ENCODE data around the gene MVB12B.

Gene MVB12B

DNA sequence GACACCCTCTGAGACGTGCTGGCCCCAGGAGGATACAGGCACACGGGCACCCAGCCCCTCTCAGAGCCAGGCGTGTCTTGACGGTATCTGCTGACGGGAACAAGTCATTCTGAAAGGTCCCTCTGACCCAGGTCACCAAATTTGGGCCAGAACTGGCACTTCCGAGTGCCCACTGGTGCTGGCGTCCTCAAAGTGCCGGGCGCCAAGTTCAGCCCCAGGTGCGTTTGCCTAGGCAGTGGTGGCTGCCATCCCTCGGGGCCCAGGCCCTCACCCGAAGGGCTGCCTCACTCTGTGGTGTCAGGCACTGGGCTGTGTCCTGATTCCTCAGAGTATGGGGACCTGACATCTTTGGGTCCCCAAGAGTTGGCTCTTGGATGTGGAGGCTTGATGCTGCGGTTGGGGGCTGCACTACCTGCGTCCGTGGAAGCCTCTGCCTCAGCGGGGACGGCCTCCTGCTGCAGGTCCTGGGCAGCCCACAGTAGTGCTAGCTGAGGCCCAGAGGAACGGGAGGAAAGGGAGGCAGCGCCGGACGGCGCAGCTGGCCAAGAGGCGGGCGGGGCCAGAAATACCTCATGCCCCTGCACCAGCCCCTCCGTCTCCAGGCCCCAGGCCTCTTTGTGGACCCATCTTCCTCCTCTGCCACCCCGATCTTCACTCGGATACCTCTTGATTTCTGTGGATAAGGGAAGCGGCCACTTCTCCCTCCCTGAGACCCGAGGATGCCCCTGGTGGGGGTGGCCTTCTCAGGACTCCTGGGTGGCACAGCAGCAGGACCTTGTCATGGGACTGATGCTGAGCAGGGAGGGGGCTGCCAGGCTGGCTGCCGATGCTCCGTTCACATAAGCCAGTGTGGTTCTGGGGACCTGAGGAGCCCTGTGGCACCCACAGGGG is 177.7 kb downstream of the MVB12B start:
- DNase-seq (ENCODE audit: low read depth, low spot score), result no peak

DNA sequence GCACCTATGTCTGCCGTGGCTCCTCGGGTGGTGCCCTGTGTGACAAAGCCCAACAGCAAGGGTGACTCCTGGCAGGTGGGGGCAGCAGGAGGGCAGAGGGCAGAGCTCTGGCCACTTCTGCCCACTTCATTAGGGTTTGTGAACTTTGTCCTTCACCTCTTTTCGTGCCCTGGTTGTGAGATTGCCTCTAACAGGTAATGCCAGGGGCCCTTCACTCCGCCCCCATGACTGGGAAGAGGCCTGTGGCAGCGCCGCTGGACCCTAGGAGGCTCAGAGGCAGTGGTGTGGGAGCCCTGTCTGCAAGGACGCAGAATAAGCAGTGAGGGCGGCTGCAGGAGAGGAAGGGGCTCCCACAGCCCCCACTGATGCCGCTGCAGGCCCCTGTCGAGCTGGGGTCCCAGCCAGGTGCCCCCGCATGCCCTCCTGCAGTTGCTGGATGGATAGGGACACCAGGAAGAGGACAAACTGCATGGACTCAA is 178.4 kb downstream of the MVB12B start:
- DNase-seq (ENCODE audit: low read depth, low spot score), result no peak

DNA sequence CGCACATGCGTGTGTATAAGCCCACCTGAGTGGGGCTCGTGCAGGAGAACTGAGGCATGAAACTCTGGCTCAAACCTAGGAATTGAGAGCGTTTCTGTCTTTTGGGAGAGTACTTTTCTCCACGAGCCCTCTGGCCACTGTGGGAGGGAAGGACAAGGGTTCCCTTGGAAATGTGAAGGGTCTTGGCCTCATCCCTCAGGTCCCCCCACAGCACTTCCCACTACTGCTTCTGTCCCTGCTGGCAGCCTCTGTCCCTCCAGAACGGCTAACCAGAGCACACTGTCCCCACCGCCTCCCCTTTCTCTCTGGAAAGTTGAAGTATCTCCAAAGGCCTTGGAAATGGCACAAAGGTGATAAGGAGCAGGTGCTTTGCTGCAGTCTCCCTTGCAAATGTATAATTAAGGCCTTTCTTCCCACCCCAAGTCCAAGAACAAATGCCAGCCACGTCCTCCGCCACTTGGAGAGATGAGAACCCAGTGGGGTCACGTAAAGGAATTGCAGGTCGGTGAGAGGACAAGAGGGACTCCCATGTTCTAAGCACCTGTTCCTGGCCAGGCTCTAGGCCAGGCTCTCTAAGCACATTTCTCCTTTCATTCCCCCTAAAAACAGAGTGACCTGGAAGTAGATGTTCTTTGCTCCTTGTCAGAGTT is 179.2 kb downstream of the MVB12B start:
- no peak for DNase-seq (ENCODE audit: low read depth, low spot score)

DNA sequence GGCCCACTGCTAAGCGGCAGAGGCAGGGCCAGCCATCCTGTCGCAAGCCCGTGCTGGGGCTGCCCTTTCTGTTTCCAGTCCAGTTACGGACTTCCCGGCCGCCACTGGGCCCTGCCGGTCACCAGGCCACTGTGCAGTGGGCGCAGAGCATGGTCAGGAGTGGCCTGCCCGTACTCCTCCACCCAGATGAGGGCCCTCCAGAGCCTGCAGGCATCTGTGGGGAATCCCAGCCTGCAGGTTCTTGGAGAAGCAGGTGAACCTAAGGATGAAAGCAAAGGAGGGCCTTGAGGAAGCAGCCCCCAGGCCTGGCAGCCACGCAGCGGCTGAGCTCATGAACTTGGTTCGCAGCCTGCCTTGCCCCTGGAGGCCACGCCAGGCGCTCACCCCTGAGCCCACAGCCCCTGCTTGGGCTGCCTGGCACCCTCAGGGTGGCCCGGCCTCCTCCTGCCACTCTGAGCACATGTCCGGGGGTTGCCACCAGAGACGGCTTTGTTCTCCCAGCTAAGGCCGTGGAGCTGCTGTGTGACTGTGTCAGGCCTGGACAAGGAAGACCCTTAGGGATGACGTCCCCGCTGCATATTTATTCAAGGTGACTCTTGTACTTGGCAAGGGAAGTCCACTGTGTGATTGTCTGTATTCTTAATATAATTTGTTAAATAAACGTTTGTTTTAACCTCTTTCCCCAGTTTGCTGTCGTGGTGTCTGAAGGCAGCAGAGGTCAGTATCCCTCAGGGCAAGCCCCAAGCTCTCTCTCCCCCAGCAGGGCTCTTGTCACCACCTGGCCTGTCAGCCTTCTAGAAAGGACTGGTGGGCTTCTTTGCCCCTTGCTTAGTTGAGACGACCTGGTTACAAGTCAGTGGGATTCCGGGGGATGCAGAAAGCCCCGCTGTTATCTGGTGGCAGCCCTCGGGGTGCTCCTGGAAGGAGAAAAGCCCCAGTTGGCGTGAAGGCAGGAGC is 180.0 kb downstream of the MVB12B start:
- no peak for DNase-seq (ENCODE audit: low read depth, low spot score)

DNA sequence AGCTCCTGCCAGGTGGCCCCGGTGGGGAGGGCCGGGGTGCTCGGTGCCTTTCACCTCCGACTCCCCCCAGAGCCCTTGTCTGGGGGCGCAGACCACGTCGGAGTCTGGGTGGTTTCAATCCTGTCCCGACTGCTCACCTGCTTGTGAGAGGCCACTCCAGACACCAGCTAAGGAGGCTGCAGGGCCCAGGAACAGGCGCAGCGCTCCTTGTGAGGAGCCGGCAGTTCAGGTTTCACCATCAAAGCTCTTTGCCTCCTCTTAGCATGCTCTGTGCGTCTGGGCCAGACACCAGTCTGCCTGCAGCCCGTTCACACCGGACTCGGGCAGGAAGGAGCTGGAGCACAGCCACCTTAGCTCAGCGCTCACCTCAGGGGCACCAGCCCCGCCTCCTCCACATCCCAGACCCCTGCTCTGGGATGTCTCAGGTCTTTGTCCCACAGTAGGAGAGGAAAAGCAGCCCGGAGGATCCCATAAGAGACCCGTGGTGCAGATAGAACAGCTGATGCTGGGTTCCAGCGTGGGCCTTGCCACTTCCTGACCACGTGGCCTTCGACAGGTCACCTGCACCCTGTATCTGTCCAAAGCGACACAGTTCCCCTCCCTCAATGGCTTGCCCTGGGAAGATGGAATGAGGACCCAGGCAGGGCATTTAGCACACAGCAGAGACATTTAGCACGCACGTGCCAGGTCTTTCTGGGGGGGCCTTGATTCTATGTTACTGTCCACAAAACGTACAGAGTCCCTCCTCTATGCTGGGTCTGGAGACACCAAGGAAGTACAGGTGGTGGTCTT is 180.9 kb downstream of the MVB12B start:
- DNase-seq (ENCODE audit: low read depth, low spot score), result no peak

DNA sequence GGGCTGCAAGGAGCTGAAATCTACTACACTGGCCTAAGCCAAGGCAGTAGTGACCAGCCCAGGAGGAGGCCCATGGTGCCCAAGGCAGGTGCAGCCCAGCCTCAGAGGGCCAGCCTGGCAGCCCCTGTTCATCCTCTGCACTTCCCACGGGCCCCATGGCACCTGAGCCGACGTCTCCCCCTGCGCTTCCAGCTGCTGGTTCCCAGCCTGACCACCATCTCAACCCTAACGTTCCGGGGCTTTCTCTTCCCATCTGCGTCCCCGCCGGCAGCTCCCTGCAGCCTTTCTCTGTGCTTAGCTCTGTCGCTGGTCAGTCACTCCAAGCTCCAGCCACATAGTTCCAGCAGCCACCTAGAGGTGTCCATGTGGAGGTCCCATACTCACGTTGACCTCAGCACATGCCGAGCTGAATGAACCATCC is 181.6 kb downstream of the MVB12B start:
- no peak for DNase-seq (ENCODE audit: low read depth, low spot score)

DNA sequence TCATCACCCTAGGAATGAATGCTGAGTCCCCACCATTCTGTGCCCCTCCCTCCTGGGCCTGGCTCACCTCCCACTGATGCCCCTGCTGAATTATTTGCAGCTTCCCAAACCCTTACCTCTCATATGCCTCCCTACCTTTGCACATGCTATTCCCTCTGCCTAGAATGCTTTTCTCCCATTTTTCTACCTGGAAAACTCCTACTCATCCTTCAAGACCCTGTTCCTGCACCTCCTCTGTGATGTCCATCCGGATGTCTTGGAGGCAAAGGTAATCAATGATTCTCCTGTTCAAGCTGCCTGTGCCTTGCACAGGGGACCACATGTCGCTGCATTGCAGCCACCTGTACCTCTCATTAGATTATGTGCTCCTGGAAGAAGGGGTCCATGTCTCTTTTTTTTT is 182.3 kb downstream of the MVB12B start:
- DNase-seq (ENCODE audit: low read depth, low spot score), result no peak

DNA sequence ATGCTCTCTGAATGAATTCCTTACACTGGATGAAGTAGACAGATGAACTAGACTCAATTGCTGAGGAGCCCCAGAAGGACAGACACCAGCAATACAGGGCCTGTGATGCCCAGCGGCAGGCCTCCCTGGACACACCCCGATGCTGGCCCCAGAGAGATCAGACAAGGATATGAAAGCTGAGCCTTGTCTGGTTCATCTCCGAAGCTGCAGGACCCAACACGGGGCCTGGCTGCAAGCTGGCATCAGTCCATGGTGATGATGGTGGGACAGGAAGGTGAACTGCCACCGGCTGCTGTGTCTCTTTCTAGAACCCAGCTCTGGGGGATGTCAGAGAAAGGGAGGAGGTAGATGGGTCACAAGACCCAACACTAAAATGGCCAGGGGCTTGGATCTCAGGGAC is 183.1 kb downstream of the MVB12B start:
- DNase-seq (ENCODE audit: low read depth, low spot score), result no peak

DNA sequence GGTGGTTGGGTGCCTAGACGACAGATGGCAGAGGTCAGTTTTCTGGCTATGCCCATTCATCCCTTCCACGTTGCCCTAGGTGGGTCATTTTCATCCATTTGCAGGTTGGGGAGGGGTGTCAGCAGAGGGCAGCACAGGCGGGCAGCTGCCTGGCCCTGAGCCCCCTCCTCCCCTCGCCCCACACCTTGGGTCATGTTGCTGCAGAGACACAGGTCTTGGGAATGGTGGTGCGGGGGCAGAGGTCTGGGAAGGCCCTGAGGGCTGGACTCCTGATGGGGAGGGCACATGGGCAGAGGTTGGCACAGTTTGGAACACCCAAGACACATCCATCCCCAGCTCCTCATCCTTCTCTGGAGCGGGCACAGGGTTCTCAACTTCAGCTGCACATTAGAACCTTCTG is 183.9 kb downstream of the MVB12B start:
- DNase-seq (ENCODE audit: low read depth, low spot score), result no peak

DNA sequence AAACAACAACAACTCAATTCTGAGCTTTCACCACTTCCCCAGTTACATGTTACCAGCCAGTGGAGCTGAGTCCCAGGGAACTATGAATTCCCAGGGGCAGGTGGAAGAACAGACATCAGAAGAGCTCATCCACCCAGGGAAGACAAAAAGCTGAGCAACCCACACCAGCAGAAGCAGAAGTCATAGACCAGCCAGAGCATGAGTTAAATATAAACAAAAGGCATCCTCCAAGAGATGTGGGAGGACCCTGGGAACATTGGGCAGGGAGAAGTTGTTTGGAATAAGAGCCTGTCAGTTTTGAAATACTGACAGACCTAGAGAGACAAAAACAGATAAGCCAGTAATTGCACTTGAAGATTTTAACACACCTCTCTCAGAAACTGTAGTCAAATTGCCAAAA is 184.8 kb downstream of the MVB12B start:
- DNase-seq (ENCODE audit: low read depth, low spot score), result no peak

DNA sequence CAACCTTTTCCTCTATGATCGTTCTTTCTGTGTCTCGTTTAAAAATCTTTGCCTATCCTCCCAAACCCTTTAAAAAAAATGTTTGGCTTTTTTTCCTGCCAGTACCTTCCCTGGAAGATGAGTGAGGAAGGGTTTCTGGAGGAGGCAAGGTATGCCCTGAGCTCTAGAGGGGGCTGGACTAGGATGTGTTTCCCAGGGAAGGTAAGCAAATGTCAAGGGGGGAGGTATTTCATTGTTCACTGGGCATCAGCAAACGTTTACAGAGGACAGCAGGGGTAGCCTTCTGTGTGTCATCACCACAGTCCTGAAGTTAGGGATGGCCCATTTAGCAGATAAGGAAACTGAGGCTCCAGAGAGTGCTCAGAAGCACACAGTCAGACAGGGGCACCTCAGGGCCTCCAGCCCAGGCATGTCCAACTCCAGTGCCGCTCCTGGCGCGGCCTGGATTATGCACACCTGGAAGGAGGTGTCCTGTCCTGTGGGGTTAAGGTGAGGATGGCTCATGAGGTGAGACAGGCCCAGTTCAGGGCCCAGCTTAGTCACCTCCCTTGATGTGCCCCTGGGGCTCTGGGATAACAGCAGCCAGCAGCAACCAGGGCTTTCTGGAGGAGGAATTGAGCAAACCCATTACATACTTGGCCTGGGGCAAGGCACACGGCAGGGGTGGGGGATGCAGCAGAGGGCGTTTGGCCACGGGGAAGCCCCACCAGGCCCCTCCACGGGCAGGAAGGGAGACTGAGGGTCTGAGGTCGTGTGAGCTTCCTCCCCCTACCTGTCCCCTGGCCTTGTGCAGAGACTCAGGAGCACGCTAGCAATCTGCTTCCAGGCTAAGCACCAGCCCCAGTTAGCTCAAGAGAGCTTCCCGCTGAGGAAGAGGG is 186.8 kb downstream of the MVB12B start:
- no peak for DNase-seq (ENCODE audit: low read depth, low spot score)

DNA sequence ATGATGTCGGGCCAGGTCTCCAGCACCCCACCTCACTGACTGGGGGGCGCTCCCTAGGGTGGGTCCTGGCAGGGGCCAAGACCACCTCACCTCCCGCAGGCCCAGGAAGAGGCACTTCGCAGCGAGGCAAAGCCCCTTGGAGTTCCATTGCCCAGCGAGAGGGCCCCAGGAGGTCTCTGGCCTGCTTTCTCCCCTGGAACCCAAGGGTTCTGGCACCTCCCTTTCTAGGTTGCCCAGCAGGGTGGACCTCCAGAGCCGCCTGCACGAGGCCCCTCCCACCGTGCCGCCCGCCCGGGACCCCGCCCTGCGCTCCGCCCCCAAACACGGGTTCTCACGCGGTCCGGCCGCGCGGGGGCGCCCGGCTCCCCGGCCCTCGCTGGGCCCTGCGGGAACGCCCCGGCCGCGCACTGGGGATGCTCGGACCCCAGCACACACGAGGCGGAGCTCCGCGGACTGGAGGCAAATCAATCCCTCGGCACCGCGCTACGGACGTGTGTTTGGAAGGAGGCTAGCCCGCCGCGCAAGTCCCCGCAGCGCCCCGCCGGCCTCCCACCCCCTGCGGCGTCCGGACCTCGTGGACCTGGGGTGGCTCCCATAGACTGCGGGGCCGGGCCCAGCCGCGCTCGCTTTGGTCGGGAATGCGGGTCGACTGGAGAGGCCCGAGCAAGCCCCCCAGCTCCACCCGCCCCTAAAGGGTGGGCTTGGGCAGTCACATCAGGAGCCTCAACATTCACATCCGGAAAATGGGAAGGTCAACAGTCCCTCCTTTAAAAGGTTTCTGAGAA is 187.6 kb downstream of the MVB12B start:
- no peak for DNase-seq (ENCODE audit: low read depth, low spot score)

DNA sequence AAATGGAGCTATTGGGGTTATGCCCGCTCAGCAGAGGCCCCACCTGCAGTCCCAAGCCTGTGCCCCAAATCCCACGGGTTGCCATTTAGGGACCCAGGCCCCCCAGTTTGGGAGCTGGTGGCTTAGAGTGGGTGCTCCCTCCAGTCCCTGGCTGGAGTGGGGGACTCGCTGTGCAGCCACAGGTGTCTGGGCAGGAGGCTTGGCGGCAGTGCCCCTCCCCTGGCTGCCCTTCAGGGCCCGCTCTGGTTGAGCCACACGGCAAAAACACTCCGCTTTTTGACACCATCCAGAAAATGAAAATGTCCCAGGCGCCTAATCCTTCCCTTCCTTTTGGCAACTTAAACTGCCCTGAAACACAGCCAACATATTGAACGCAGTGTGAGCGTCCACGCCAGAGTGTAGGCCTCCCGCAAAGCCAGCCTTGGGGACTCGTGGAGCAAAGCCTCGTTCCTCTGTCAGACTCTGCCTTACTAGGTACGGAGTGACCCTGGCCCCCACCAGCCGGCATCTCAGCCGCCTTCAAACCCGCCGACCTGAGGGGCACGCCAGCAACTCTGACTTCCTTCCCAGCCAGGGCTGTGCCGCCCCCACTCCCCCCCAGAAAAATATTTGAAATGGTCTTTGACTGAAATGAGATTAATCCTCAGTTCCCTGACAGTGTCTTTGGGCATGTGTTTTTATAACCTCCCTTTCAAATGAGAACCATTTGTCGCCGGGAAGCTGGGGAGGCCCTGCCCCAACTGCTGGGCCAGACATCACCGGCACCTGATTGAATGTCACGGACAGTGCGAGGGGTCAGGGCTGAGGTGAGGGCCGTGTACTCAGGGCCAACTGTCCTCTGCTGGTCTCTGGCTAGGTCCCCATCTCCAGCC is 188.6 kb downstream of the MVB12B start:
- no peak for DNase-seq (ENCODE audit: low read depth, low spot score)

DNA sequence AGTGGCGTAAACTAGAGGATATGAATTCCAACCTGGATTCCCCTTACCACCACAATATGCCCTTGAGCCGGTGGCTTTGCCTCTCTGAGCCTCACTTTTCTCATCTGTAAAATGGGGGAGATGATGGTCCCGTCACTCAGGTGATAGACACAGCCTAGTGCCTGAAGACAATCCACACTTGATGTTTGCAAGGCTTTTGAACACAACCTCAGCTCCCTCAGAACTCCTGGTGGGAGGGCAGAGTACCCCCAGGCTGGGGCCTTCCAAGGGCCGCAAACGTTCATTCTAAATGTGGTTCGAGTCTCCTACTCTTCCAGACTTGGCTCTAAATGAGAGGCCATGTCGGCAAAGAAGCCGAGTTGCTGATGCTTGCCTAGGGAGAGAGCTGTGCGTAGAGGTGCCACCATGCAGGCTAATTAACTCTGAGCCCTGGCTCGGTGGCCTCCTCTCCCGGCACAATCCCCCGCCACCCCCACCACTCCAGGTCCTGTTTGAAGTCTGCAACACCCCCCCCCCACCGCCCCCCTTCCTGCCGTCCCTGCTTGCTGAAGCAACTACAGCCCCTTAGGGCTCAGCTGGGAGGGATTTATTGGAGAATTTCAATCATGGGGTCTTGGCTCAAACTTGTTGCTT is 189.4 kb downstream of the MVB12B start:
- DNase-seq (ENCODE audit: low read depth, low spot score), result no peak

DNA sequence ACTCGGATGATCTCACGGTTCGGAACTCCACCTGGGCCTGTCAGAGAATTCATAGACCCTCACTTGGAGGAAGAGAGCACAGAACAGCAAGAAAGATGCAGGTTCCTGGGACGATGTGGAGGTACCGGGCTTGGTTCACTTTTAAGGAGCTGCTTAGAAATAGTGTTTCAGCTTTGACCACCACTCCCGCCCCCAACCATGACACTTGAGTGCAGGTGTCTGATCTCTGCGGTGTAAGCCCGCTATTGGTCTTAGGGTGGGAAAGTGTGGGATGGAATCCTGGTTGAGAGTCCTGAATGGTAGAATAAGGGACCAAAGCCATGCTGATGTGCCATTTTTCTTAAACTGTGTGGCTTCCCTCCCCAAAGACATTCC is 189.9 kb downstream of the MVB12B start:
- no peak for DNase-seq (ENCODE audit: low read depth, low spot score)

DNA sequence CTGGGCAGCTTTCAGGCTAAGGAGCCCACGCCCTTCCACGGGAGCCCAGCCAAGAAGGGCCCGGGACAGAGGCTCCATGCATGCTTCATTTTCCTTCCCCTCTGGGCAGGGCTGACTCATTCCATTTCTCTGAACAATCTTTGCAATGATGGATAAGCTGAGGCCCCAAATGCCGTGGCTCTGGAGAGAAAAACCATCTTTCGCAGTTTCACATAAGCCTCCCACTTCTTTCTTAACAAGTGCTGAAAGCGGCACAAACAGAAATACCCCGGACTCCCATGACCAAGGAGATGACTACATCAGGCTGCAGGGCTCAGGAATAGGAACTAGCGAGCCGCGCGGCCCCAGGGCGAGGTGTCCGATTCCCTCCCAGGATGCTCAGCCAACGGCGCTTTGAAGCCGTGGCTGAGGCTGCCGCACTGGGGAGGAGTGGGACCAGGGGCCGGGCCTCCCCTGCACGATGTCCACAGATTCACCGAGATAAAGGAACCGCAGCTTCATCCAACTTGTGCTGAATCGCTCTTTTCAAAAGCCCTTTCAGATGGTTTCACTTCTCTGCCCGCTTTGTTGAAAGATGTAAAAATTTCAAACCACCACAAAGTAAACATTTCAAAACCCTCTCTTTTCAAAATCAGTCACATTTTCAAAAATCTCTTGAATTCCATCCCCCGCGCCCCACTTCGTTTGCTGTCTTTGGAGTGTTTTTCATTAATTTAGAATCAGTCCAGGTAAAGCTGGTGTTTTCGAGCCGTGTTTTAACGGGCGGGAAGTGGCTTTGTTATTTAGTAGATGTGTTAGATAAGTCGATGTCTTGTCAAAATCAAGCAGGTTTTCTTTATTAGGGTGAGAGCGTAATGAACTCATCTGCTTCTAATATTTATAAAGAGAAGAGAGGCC is 190.6 kb downstream of the MVB12B start:
- DNase-seq (ENCODE audit: low read depth, low spot score), result no peak

DNA sequence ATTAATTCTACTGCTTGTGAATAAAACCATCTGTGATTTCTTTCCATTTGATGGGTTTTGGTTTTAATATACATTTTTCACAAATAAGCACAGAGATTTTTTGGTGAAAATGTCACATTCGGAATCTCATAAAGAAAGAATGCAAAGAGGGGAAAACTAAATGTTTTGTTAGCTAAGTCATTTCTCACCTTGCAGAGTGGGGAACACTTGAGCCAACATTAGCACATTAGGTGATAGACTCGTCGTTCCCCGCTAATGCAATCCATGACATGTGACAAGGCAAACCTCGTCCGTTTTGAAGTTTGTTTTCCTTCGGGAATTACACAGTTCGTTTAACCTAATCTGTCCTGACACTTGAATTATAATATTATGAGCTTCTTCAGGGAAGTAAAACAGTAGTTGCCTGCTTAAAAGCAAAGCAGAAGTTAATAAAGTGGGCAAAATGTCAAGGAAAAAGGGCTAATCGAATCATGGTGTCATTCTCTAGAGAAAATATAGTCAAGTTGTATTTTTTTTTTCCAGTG is 191.3 kb downstream of the MVB12B start:
- DNase-seq (ENCODE audit: low read depth, low spot score), result no peak

All from activated CD4-positive, CD25-positive, alpha-beta regulatory T cell treated with anti-CD3 and anti-CD28 coated beads, Interleukin-2, amount 50 U/mL, for 16 hours (primary cell).